Measurements from ENCODE around the gene DYRK4.

- TF ChIP-seq CTCF (IDR thresholded peaks at IDR 0.05) (no peak), POLR2A (IDR thresholded peaks at IDR 0.05) (no peak)
These were observed 8.1 kb upstream of the DYRK4 start for GRCh38 chr12:4553943-4554342.

Measured in heart left ventricle (tissue), 13 donors.